Posterior cingulate gyrus (tissue), 11 donors: ENCODE measurements around the gene ZC3H14.
A peak's percentile ranks its signal among the peaks of the same experiment; 100 is the strongest.

Experiments
- DNase-seq, 10 donors: peaks; one replicate each; pipeline versions ENCODE4 v3.0.0 to v3.0.0-alpha.2; 2020 to 2021; ENCODE audit warnings: mixed read lengths in 3 of 10
- intact Hi-C: fragments of 100-400 bp; cut with DNase I; formaldehyde crosslinking; loops from one replicate; pipeline ENCODE4 v1.15.1; 2023

Gene ZC3H14

GRCh38 chr14:88551094-88551870 is 11.6 kb upstream of the ZC3H14 start:
- intact Hi-C loops: loop anchor here (5.0 to 10.0 kb wide), 5 partner anchors 59 to 1404 kb away; partner anchors contain the start of genes EFCAB11, SPATA7 and TDP1
- peak; percentile 80 to 97 (median 86) for DNase-seq

- intact Hi-C loops: loop anchor here (5.0 to 10.0 kb wide), 5 partner anchors 60 to 1403 kb away; partner anchors contain the start of genes EFCAB11, SPATA7 and TDP1
- peak in 9 of 10 donors; percentile 13 to 87 (median 36) for DNase-seq
Observed at GRCh38 chr14:88551980-88552431, 10.8 kb upstream of the ZC3H14 start.

GRCh38 chr14:88552876-88553275 is 10.0 kb upstream of the ZC3H14 start:
- DNase-seq: no peak
- intact Hi-C loops: loop anchor here (5.0 to 10.0 kb wide), 5 partner anchors 61 to 1402 kb away; partner anchors contain the start of genes EFCAB11, SPATA7 and TDP1

GRCh38 chr14:88553886-88554456 is 8.9 kb upstream of the ZC3H14 start:
- intact Hi-C loops: loop anchor here (5.0 to 10.0 kb wide), 5 partner anchors 62 to 1401 kb away; partner anchors contain the start of genes EFCAB11, SPATA7 and TDP1
- peak in 1 of 10 donors; percentile 17 for DNase-seq

DNA sequence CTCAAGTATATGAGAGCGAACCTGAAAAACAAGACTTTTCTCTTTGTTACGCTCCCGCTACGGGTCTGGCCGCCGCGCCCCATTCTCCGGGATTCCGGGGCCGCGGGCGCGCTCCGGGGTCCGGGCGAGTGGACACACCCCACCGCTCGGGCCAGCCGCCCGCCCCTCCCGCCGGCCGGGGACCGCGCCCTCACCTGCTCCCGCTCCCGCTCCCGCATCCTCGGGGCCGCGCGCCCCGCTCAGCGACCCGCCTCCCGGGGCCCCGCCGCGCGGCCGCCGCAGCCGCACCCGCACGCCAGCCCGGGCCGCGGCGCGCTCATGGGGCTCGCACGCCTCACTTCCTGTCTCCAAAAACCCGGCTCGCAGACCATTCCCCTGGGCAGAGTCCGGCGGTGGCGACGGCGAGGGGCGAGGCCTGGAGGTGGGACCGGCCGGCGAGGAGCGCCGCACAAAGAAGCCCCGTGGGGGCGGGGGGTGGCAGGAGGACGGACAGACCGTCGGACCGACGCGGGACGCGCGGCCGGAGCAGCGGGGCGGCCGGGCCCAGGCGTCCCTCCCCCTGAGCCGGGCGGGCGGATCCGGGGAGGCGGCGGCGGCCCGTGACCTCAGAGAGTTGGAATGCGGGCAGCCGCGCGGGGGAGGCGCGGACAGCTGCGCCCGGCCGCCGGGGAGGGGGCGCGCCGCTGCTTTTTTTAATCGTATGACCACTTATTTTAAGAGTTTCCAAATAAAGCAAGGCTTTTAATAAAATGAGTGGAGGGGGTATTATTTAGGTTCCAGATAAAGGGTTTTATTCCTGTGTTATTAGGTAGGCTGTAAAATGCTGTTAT is 8.2 kb upstream of the ZC3H14 start, which contains the start of gene PTPN21:
Gene PTPN21, minus strand, starts transcription at position 551 of the 830 bp plus-strand sequence. CDS start 4,590 bp downstream, outside the sequence.
- intact Hi-C loops: loop anchor here (5.0 to 10.0 kb wide), 5 partner anchors 62 to 1400 kb away; partner anchors contain the start of genes EFCAB11, SPATA7 and TDP1
- peak; percentile 43 to 93 (median 57) for DNase-seq

DNA sequence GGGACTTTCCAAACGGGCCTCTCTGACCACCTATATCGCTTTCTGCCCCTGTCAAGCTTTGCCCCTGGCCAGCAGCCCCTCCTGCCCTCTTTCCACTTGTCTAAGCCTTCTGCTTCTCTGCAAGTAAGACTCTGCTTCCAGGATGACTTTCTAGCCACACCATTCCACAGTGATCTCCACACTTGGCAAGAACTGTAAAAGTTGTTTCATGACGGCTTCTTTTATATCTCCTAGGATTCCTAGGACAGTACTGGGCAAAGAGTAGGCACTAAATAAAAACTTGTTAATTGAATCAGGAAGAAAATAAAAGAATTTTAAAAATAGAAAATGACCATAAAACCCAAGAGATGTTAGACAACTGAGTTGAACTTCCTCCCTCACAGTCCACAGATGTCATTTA is 6.3 kb upstream of the ZC3H14 start:
- DNase-seq: no peak
- intact Hi-C loops: loop anchor here (10.0 kb wide), 3 partner anchors 372 to 1398 kb away; partner anchors contain the start of genes EFCAB11 and TDP1

DNA sequence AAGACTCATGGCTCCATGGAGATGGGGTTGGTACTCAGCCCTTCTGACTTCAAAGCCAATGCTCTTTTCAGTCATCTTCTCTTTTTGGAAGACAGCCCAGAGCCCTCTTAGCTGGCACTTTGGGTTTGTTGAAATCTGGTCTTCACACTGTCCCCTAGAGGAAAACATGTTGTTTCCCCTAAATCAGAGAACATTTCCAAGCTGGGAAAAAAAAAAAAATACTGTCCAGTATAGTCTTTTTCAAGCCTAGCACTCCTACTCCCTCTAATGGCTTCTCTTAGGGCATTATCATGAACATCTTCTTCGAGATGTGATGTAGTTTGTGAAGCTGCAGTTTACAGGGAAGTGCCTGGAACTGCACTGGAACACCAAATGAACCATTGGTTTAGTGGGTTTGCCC is 3.0 kb upstream of the ZC3H14 start:
- intact Hi-C loops: loop anchor here (2.0 to 10.0 kb wide), 4 partner anchors 67 to 1395 kb away; partner anchors contain the start of genes EFCAB11 and TDP1
- DNase-seq: no peak

DNA sequence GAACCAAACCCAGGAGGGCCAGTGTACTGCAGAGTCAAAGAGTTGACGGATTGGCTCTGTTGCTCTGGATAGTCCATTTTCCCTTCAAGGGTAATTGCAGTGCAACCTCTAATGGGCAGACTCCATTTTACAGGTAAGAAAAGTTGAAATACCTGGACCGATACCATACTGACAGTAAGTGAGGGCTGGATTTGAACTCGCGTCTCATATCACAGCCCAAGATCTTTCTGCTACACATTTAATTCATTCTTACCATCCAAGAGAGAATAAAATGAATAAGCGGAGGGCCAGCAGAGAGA is 356 bp upstream of the ZC3H14 start:
- DNase-seq: no peak
- intact Hi-C loops: no loop called here

GRCh38 chr14:88563845-88564244 is 1.0 kb downstream of the ZC3H14 start:
- intact Hi-C loops: no loop called here
- DNase-seq: no peak

GRCh38 chr14:88565427-88565826 is 2.6 kb downstream of the ZC3H14 start:
- DNase-seq: no peak
- intact Hi-C loops: no loop called here

DNA sequence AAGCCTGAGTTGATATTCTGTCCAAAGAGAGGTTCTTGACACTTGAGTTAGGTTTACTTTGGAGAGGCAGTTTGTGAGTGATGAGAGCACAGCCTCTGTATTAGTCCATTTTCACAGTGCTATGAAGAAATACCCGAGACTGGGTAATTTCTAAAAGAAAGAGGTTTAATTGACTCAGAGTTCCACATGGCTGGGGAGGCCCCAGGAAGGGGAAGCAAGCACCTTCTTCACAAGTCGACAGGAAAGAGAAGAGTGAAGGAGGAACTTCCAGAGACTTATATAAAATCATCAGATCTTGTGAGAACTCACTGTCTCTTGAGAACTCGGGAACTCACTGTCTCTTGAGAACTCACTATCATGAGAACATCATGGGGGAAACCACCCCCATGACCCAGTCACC is 5.4 kb downstream of the ZC3H14 start:
- no peak for DNase-seq
- intact Hi-C loops: no loop called here

DNA sequence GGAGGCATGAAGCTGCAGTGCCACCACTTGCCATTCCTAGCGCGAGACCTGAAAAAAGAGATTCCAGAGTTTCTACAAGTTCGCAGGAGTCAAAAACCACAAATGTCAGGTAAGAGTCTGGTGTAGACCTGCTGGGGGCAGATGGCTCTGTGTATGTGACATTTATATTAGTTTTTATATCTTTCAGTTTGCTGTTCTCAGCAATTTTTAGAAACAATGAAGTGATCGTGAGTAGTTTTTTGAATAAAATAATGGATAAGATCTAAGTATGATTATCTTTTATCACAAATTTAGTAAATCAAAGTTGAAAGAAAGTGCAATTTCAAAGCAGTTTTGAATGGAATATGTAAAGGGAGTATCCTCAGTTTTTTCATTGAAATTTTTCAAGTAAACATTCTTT is 9.3 kb downstream of the ZC3H14 start:
- intact Hi-C loops: no loop called here
- DNase-seq: no peak

DNA sequence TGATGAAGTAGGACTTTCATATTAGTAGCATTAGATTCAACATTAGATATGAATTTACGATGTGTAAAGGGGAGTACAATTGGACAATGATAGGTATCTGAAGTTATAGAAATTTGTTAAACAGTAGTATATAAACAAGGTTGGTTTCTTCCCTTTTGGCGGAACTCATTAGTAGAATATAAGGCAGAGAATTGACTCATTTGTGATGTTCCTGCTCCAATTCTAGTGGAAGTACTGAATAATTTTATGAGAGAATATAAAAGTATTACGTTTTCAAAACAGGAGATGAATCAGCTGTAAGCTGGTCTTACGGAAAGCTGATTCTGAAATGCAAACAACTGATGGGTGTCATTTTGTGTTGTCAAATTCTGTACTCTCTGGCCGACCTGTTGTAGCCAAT is 13.4 kb downstream of the ZC3H14 start:
- intact Hi-C loops: no loop called here
- no peak for DNase-seq

- intact Hi-C loops: no loop called here
- DNase-seq: no peak
Observed at GRCh38 chr14:88584451-88584850, 21.6 kb downstream of the ZC3H14 start.

DNA sequence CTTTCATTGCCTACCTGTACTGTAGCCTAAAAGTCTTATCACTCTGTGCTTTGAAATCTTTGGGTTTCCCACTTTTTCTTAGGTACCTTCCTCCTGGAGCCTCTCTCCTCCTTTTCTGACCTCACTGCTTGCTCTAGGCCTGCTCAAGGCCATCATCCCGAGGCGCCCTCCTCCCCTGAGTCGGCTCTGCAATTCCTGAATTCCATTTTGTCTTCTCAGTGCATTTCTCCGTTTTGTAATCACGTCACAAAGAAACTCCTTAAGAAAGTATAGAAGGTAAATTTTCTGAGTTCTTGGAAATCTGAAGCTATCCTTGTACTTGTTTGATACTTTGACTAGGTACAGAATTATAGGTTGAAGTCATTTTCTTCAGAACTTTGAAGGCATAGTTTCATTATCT is 25.2 kb downstream of the ZC3H14 start:
- intact Hi-C loops: no loop called here
- DNase-seq: no peak

DNA sequence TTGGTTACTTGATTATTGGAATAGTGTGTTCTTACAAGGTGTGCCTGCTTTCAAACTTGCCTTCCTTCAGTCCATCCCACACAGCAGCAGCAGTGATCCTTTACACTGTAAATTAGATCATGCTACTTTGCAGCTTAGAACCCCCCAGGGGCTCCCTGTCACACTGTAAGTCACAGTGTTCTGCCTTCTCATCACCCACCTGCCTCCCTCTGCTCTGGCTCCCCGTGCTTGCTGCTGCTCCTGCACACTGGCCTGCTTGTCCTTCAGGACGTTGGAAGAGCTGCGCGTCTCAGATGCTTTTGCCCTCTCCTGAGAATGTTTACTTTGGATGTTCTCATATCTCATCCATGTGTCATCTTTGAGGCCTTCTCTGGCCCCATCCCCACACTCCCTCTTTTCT is 27.3 kb downstream of the ZC3H14 start:
- intact Hi-C loops: no loop called here
- DNase-seq: peak in 1 of 10 donors; percentile 41

GRCh38 chr14:88592031-88592430 is 29.2 kb downstream of the ZC3H14 start:
- no peak for DNase-seq
- intact Hi-C loops: no loop called here

DNA sequence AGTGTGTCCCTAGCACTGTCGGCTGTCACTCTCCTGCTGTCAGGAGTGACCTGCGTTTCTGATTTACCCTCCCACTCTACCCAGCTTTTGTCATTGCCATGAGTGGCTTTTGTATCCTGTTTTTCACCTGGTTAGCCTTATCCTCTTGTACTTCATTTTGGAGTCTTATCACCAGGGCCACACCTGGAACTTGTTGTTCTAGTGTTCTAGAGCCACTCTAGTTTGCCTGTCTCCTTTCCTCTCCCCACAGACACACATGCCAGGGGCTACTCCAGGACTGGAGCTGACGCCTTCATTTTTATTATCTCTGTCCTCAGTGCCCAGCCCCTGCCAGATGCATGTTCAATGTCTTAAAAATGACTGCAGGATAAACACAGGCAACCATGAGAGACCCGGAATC is 34.2 kb downstream of the ZC3H14 start:
- DNase-seq: no peak
- intact Hi-C loops: no loop called here

DNA sequence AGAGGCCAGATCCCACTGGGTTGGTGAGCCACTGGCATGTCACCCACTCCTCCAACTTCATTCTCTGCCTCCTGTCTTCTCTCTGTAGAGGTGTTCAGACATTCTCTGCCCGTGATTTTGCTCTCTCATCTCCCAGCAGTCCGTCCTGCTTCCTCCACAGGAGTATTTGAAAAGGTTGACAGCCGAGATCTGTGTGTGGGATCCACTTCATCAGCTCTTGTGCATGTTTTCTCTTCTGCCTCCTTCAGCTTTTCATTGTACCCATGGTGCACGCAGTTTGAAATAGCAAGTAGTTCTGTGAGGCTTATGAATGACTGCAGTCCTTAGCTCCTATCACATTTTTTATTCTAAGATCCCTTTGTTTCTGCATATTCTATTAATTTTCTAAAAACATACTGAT is 34.8 kb downstream of the ZC3H14 start:
- intact Hi-C loops: no loop called here
- no peak for DNase-seq

- no peak for DNase-seq
- intact Hi-C loops: no loop called here
Observed at GRCh38 chr14:88598097-88598675, 35.3 kb downstream of the ZC3H14 start.
